Measurements from ENCODE around the gene MEX3D. TPM values are rescaled to one million over a fixed set of nuclear protein-coding genes. Genes with fewer than 3 reads are reported as not detected.

Gene MEX3D
- total and polyA plus RNA-seq, 2 experiments from 2014 or later: 6.6 to 38.7 TPM

- Histone ChIP-seq H3K79me2 (no peaks in the 10 kb centered on the region), H3K9me3 (ENCODE audit: low read depth) (no peaks in the 10 kb centered on the region), H3K9me2 (replicated peaks; ENCODE audit: insufficient read depth) (no peaks in the 10 kb centered on the region), H2AFZ (no peak overlapping the region), H3K36me3 (replicated peaks; ENCODE audit: insufficient read depth, low read depth) (no peaks in the 10 kb centered on the region), H3K4me1 (ENCODE audit: insufficient read depth) (no peaks in the 10 kb centered on the region), H3K27me3 (no peaks in the 10 kb centered on the region), H3K4me2 (no peak overlapping the region), H4K20me1 (ENCODE audit: insufficient read depth, poor library complexity, severe bottlenecking) (peaks cover 3% of the 10 kb centered on the region), H3K4me3 (no peak overlapping the region), H3K27ac (no peak overlapping the region)
- WGBS (ENCODE audit: low lambda C conversion rate, missing lambda C conversion rate): 97% methylated on average over 37 of the region's 39 CpGs
- no peak for DNase-seq (ENCODE audit: low spot score)
- TF ChIP-seq EZH2phosphoT487 (IDR thresholded peaks at IDR 0.05; ENCODE audit: low read depth, severe bottlenecking, unreplicated experiment) (no peak), CTCF (IDR thresholded peaks at IDR 0.05; ENCODE audit: poor library complexity) (no peak), EZH2 (IDR thresholded peaks at IDR 0.05; ENCODE audit: borderline replicate concordance) (no peak)
These were observed 44.3 kb upstream of the MEX3D start for GRCh38 chr19:1612114-1613086.

GRCh38 chr19:1611353-1611752, 43.2 kb upstream of the MEX3D start:
- peaks cover 6% of the 10 kb centered on the region for H3K4me1 ChIP-seq (ENCODE audit: insufficient read depth)
- TF ChIP-seq CTCF (IDR thresholded peaks at IDR 0.05; ENCODE audit: poor library complexity) (no peak), EZH2phosphoT487 (IDR thresholded peaks at IDR 0.05; ENCODE audit: low read depth, severe bottlenecking, unreplicated experiment) (no peak), EZH2 (IDR thresholded peaks at IDR 0.05; ENCODE audit: borderline replicate concordance) (no peak)
- H3K9me2 ChIP-seq (replicated peaks; ENCODE audit: insufficient read depth): no peaks in the 10 kb centered on the region
- no peak overlapping the region for H2AFZ ChIP-seq
- no peak for DNase-seq (ENCODE audit: low spot score)
- no peaks in the 10 kb centered on the region for H3K36me3 ChIP-seq (replicated peaks; ENCODE audit: insufficient read depth, low read depth)
- H4K20me1 ChIP-seq (ENCODE audit: insufficient read depth, poor library complexity, severe bottlenecking): no peaks in the 10 kb centered on the region
- H3K27me3 ChIP-seq: no peaks in the 10 kb centered on the region
- H3K4me3 ChIP-seq: no peak overlapping the region
- H3K4me2 ChIP-seq: no peak overlapping the region
- H3K9me3 ChIP-seq (ENCODE audit: low read depth): no peaks in the 10 kb centered on the region
- WGBS (ENCODE audit: low lambda C conversion rate, missing lambda C conversion rate): 96% methylated on average over 14 of the region's 15 CpGs
- no peak overlapping the region for H3K27ac ChIP-seq
- H3K79me2 ChIP-seq: no peaks in the 10 kb centered on the region

- no peaks in the 10 kb centered on the region for H3K9me2 ChIP-seq (replicated peaks; ENCODE audit: insufficient read depth)
- H3K9me3 ChIP-seq (ENCODE audit: low read depth): no peaks in the 10 kb centered on the region
- DNase-seq (ENCODE audit: low spot score): no peak
- no peaks in the 10 kb centered on the region for H3K36me3 ChIP-seq (replicated peaks; ENCODE audit: insufficient read depth, low read depth)
- H4K20me1 ChIP-seq (ENCODE audit: insufficient read depth, poor library complexity, severe bottlenecking): no peaks in the 10 kb centered on the region
- no peaks in the 10 kb centered on the region for H3K27me3 ChIP-seq
- 93% methylated on average over 11 of the region's 11 CpGs for WGBS (ENCODE audit: low lambda C conversion rate, missing lambda C conversion rate)
- no peak overlapping the region for H3K4me2 ChIP-seq
- peaks cover 10% of the 10 kb centered on the region for H3K4me1 ChIP-seq (ENCODE audit: insufficient read depth)
- H2AFZ ChIP-seq: no peak overlapping the region
- H3K27ac ChIP-seq: no peak overlapping the region
- TF ChIP-seq CTCF (IDR thresholded peaks at IDR 0.05; ENCODE audit: poor library complexity) (no peak), EZH2 (IDR thresholded peaks at IDR 0.05; ENCODE audit: borderline replicate concordance) (no peak), EZH2phosphoT487 (IDR thresholded peaks at IDR 0.05; ENCODE audit: low read depth, severe bottlenecking, unreplicated experiment) (no peak)
- H3K4me3 ChIP-seq: no peak overlapping the region
- H3K79me2 ChIP-seq: no peaks in the 10 kb centered on the region
These were observed 42.5 kb upstream of the MEX3D start for GRCh38 chr19:1610579-1610978.

All from hepatocyte (in vitro differentiated cells).